HG02840 (cell line): ENCODE data around the gene STXBP4.

ENCODE experiments used
- ATAC-seq: cut with Tn5 transposase; IDR thresholded peaks from one replicate; pipeline ENCODE4 v1.9.1; 2021; ENCODE audit warnings: mild to moderate bottlenecking, moderate library complexity, moderate number of reproducible peaks; ENCODE audit not compliant: unreplicated experiment, low FRiP score

Gene STXBP4

GRCh38 chr17:55210292-55210691, 241.7 kb downstream of the STXBP4 start:
- no peak for ATAC-seq

GRCh38 chr17:55212880-55213279, 244.3 kb downstream of the STXBP4 start:
- no peak for ATAC-seq

- no peak for ATAC-seq
Observed at GRCh38 chr17:55215711-55216110, 247.1 kb downstream of the STXBP4 start.

- ATAC-seq, result no peak
Observed at GRCh38 chr17:55216888-55217287, 248.3 kb downstream of the STXBP4 start.

- no peak for ATAC-seq
Observed at GRCh38 chr17:55219459-55219858, 250.9 kb downstream of the STXBP4 start.

GRCh38 chr17:55219934-55220333, 251.4 kb downstream of the STXBP4 start:
- ATAC-seq, result no peak
